ENCODE results near the gene SCAI.

- TF ChIP-seq CTCF (IDR thresholded peaks at IDR 0.05) (no peak), ZFX (IDR thresholded peaks at IDR 0.05; ENCODE audit: borderline replicate concordance) (no peak)
These were observed 229.9 kb downstream of the SCAI start for GRCh38 chr9:124913378-124913777.

Measured in 22Rv1 (cell line).